Heart left ventricle (tissue), 16 donors: Measurements from ENCODE around the gene TNFAIP6. TPM values are rescaled to one million over a fixed set of nuclear protein-coding genes. Genes with fewer than 3 reads are reported as not detected.
"Not testable (repeated sequence)": the region's sequence is repeated elsewhere in the genome, so short reads cannot be mapped to it uniquely, and the experiment has no call there.

Experiments used
- ATAC-seq, 4 donors: fragments of 200-7000 bp; cut with Tn5 transposase; one replicate each; pipeline ENCODE4 v1.9.1; 2020 to 2022; ENCODE audit warnings: moderate library complexity in 4 of 4, mild to moderate bottlenecking in 3 of 4, moderate number of reproducible peaks in 1 of 4
- DNase-seq, 5 donors: peaks; one replicate each; pipeline ENCODE4 v3.0.0-alpha.2; 2020
- H3K27ac ChIP-seq, 12 donors: fragments of 200-600 bp; sonication (generic) in 4 of 12; one replicate each; pipeline versions ENCODE4 v1.5.0 to v1.8.0; 2016 to 2022; ENCODE audit warnings: mild to moderate bottlenecking in 2 of 12
- H3K27me3 ChIP-seq, 9 donors: fragments of 200-600 bp; sonication (generic) in 2 of 9; one replicate each; pipeline versions ENCODE4 v1.5.1 to v1.8.0; 2016 to 2022; ENCODE audit warnings: mild to moderate bottlenecking in 3 of 9
- H3K36me3 ChIP-seq, 9 donors: fragments of 200-600 bp; sonication (generic) in 2 of 9; one replicate each; pipeline versions ENCODE4 v1.5.0 to v1.8.0; 2018 to 2022; ENCODE audit warnings: mild to moderate bottlenecking in 2 of 9
- H3K4me1 ChIP-seq, 12 donors: fragments of 200-600 bp; sonication (generic) in 4 of 12; one replicate each; pipeline versions ENCODE4 v1.5.0 to v1.8.0; 2016 to 2022; ENCODE audit warnings: mild to moderate bottlenecking in 3 of 12
- H3K4me3 ChIP-seq, 12 donors: fragments of 200-600 bp; sonication (generic) in 4 of 12; one replicate each; pipeline versions ENCODE4 v1.5.0 to v1.8.0; 2017 to 2022; ENCODE audit warnings: mild to moderate bottlenecking in 9 of 12, moderate library complexity in 4 of 12
- H3K9me3 ChIP-seq, 12 donors: fragments of 200-600 bp; sonication (generic) in 4 of 12; one replicate each; pipeline versions ENCODE4 v1.5.0 to v1.8.0; 2016 to 2022; ENCODE audit warnings: mild to moderate bottlenecking in 1 of 12
- CTCF ChIP-seq, 12 donors: fragments of 200-600 bp; sonication (generic) in 4 of 12; IDR thresholded peaks; one replicate each; pipeline versions ENCODE4 v1.5.0 to v1.8.0; 2018 to 2022; ENCODE audit warnings: antibody characterized with exemption in 12 of 12, mild to moderate bottlenecking in 5 of 12
- POLR2A ChIP-seq, 2 donors: fragments of 450-650 bp; IDR thresholded peaks; one replicate each; pipeline ENCODE4 v1.6.1; 2017; ENCODE audit warnings: antibody characterized with exemption in 2 of 2, mild to moderate bottlenecking in 2 of 2, moderate library complexity in 2 of 2
- WGBS, 4 donors: extraction: QIAGEN DNeasy Blood & Tissue Kit in 2 of 4; methylation state at CpG; one replicate each; pipeline versions ENCODE4 v1.1.5 to v1.1.7; 2013 to 2018; 5-methylcytosine and 5-hydroxymethylcytosine counted together
- intact Hi-C, 10 donors: fragments of 100-400 bp; cut with DNase I; formaldehyde crosslinking; loops; one replicate each; pipeline versions ENCODE4 v1.11.1 to v1.14.2; 2022
- polyA plus RNA-seq, 2 donors: library from polyadenylated mRNA; stranded (reverse); fragments of 200-250 nt; gene quantifications; one replicate each; pipeline ENCODE4 v1.2.3, GENCODE V29; 2013
- total RNA-seq, 9 donors: library from RNA; depleted of rRNA in 2 of 9; stranded (reverse); fragments of >200 nt in 2 of 9; fragmentation: NEBNext Ultra II Directional in 3 of 9; extraction: Animal tissue kit (Norgen Biotek cat#: 25700) in 3 of 9; gene quantifications; one replicate each; pipeline versions ENCODE4 v1.1.0 to v1.2.4, GENCODE V29; 2016 to 2023
- donor health status: ischemic (EF 13 %, LVEDD 7.1; RV severe dilation, severe dysfunction).
- donor health status: healthy with polysubstance abuse.
- donor health status: DM: no; HTN: yes; CAD: no.
- donor health status: DM: no; HTN: no; CAD: no.
- donor health status: ischemic (EF 25% LVEDD 6.9; RV normal size, moderate dysfunction).
- donor health status: ischemic (EF 25% LVEDD 5.7; RV mildly dilated, moderate dysfunction).
- donor health status: healthy.
- donor health status: DM: yes; HTN: yes; CAD: no.
- donor health status: ischemic (EF 35%, LVEDD 5.7; RV mildly dilated, moderate dysfunction).
- donor health status: nonischemic (EF 11% LVEDD 7.7; RV severe dilation, severe dysfunction).
- donor health status: DM: yes; HTN: yes; CAD: no.
- donor health status: PGD.
- donor health status: ischemic (EF 29% LVEDD 5.4; RV normal size, mild dysfunction).
- donor health status: nonischemic (EF 23%, LVEDD 6.1; RV moderate dilation, normal function).

Gene TNFAIP6
- total and polyA plus RNA-seq, 11 donors: 1.6 to 8.1 (median 2.6) TPM

GRCh38 chr2:151409601-151410484 lies 52.5 kb downstream of the TNFAIP6 start, which contains the start of gene RIF1:
RIF1 (plus strand) TSS chr2:151409902; CDS start chr2:151410424, 522 bp downstream.
- Histone ChIP-seq H3K9me3 (no peaks in the 10 kb centered on the region), H3K36me3 (peaks cover 0 to 35% (median 31%) of the 10 kb centered on the region in 9 donors), H3K27ac (peak within 1 kb of the TSS; percentile 78 to 97 (median 92)), H3K4me3 (peak within 1 kb of the TSS; percentile 55 to 99 (median 92)), H3K4me1 (peaks cover 0 to 18% (median 8%) of the 10 kb centered on the region in 12 donors), H3K27me3 (no peaks in the 10 kb centered on the region)
- TF ChIP-seq CTCF (IDR thresholded peaks at IDR 0.05) (peak; percentile 48 to 95 (median 64)), POLR2A (IDR thresholded peaks at IDR 0.05) (no peak)
- intact Hi-C loops: loop anchor here in 9 of 10 donors (1.0 to 10.0 kb wide), 9 partner anchors 115 to 1825 kb away; partner anchors contain the start of genes NMI (in 6 of the 9), RBM43 (in 2 of the 9) and MMADHC (in 1 of the 9)
- ATAC-seq: peak; percentile 99 to 100 (median 100)
- peak; percentile 88 to 92 (median 91) for DNase-seq
- WGBS, 4 donors: 0 to 2% (median 1%) methylated on average over 25 to 65 of the region's 65 CpGs

GRCh38 chr2:151410485-151410834 lies 53.1 kb downstream of the TNFAIP6 start:
- intact Hi-C loops: loop anchor here in 8 of 10 donors (2.0 to 10.0 kb wide), 6 partner anchors 122 to 1826 kb away; partner anchors contain the start of genes NMI (in 5 of the 8), RBM43 (in 2 of the 8) and MMADHC (in 1 of the 8)
- peak in 3 of 5 donors; percentile 7 to 24 (median 21) for DNase-seq

DNA sequence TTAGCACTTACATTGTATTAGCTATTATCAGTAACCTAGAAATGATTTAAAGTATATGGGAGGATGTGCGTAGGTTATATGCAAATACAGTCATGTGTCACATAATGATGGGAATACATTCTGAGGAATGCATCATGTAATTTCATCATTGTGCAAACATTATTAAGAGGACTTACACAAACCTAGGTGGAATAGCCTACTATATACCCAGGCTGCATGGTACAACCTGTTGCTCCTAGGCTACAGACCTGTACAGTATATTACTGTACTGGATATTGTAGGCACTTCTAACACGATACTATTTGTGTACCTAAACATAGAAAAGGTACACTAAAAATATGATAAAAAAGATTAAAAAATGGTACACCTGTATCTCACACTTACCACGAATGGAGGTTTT lies 60.3 kb downstream of the TNFAIP6 start:
- intact Hi-C loops: loop anchor here in 6 of 10 donors (10.0 kb wide), 4 partner anchors 133 to 1833 kb away; partner anchors contain the start of genes NMI (in 3 of the 6), RBM43 (in 2 of the 6) and MMADHC (in 1 of the 6)
- Histone ChIP-seq H3K27ac (no peak overlapping the region), H3K4me3 (no peak overlapping the region), H3K9me3 (no peaks in the 10 kb centered on the region), H3K36me3 (peaks cover 4 to 100% (median 97%) of the 10 kb centered on the region in 9 donors), H3K4me1 (peaks cover 0 to 4% (median 0%) of the 10 kb centered on the region in 12 donors), H3K27me3 (no peaks in the 10 kb centered on the region)
- 92 to 94% (median 93%) methylated on average over 3 of the region's 3 CpGs for WGBS, 4 donors
- ATAC-seq: no peak
- TF ChIP-seq CTCF (IDR thresholded peaks at IDR 0.05): no peak
- no peak for TF ChIP-seq POLR2A (IDR thresholded peaks at IDR 0.05)
- DNase-seq: no peak

More at GRCh38 chr2:151410485-151410834, 53.1 kb downstream of the TNFAIP6 start:
- Histone ChIP-seq H3K4me3 (peak overlapping the region; percentile 55 to 99 (median 92)), H3K9me3 (no peaks in the 10 kb centered on the region), H3K27me3 (no peaks in the 10 kb centered on the region), H3K36me3 (peaks cover 0 to 41% (median 38%) of the 10 kb centered on the region in 9 donors), H3K4me1 (peaks cover 0 to 18% (median 8%) of the 10 kb centered on the region in 12 donors), H3K27ac (peak overlapping the region; percentile 78 to 97 (median 92))
- WGBS, 4 donors: 0 to 1% (median 1%) methylated on average over 20 to 21 of the region's 21 CpGs
- no peak for TF ChIP-seq POLR2A (IDR thresholded peaks at IDR 0.05)
- peak in 2 of 4 donors; percentile 10 to 19 for ATAC-seq

GRCh38 chr2:151421681-151422080 lies 64.3 kb downstream of the TNFAIP6 start:
- 94 to 98% (median 97%) methylated on average over 12 of the region's 12 CpGs for WGBS, 4 donors
- intact Hi-C loops, ATAC-seq: not testable (repeated sequence)

More at GRCh38 chr2:151421681-151422080, 64.3 kb downstream of the TNFAIP6 start:
- H3K4me3 ChIP-seq, H3K27me3 ChIP-seq, H3K27ac ChIP-seq, H3K9me3 ChIP-seq, DNase-seq: not testable (repeated sequence)
- Histone ChIP-seq H3K4me1 (peaks cover 0 to 16% (median 0%) of the 10 kb centered on the region in 12 donors), H3K36me3 (peaks cover 4 to 99% (median 87%) of the 10 kb centered on the region in 9 donors)
